ENCODE results near the gene BBOF1.
"Not testable (repeated sequence)": the region's sequence is repeated elsewhere in the genome, so short reads cannot be mapped to it uniquely, and the experiment has no call there.

Gene BBOF1

GRCh38 chr14:74018586-74019407, at the start of gene BBOF1, which contains the start of gene ENTPD5:
TSS of gene BBOF1 (plus strand) at chr14:74019349. CDS start at chr14:74019479, 130 bp downstream.
TSS of gene ENTPD5 (minus strand) at chr14:74019288. CDS start at chr14:73988102, 31,186 bp downstream.
- peak; percentile 60 for DNase-seq

- no peak for DNase-seq
Measured at GRCh38 chr14:73973497-73973896, 45.7 kb upstream of the BBOF1 start.

- DNase-seq = no peak
Measured at GRCh38 chr14:73976125-73976524, 43.0 kb upstream of the BBOF1 start.

DNA sequence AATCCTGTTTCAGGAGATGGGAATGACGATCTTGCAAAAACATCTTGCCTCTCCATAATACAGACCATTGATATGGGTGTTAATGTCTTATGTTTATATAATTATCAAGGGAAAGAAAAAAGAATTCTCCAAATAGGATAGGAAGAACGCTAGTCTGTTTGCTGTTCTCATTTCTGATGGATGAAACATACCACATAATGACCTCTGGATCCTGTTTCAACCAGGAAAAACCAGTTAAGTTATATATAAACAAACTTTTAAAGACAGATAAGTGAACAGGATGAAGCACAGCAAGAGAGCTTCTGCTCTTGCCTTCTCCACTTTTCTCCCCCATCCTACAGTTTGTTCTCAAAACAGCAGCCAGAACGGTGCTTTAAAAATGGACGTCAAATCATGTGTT, 41.3 kb upstream of the BBOF1 start:
- DNase-seq = no peak

DNA sequence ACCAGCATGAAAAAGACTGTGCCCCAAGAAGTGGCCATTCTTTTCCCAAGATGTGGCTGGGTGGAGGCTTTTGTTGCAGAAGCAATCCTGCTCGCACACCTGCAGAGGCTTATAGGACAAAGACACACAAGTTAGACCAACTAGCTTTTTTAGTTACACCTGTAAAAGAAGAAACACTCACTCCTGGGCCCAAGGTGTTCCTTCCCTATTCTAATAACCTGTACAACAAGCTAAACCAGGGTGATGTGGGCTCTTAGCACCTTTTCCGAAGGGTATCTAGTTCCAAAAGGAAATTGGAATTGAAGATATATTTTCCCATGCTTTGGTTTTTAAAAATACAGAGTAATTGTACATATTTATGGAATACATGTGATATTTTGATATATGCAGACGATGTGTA, 31.1 kb upstream of the BBOF1 start:
- no peak for DNase-seq

GRCh38 chr14:73988656-73989055, 30.5 kb upstream of the BBOF1 start:
- not testable (repeated sequence) for DNase-seq

DNA sequence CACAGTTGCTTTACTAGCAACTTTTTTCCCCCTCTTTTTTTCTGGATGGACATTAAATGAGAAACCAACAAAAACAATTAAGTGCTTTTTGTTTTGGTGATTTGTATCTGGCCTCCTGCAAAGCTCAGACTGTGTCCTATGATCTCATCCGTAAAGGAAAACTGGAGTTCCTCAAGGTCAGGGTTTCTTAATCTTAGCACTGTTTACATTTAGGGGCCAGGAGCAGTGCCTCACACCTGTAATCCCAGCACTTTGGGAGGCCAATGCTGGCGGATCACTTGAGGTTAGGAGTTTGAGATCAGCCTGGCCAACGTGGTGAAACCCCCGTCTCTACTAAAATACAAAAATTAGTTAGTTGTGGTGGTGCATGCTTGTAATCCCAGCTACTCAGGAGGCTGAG, 28.1 kb upstream of the BBOF1 start:
- no peak for DNase-seq

DNA sequence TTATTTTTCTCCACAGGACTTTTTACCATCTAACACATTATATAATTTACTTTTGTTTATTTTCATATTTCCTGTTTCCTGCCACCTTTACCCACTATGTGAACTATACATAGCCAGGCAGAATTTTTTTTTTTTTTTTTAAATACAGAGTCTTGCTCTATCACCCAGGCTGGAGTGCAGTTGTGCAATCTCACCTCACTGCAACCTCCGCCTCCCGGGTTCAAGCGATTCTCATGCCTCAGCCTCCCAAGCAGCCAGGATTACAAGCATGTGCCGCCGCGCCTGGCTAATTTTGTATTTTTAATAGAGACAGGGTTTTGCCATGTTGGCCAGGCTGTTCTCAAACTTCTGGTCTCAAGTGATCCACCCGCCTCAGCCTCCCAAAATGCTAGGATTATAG, 24.2 kb upstream of the BBOF1 start:
- not testable (repeated sequence) for DNase-seq

GRCh38 chr14:73995977-73996378, 23.2 kb upstream of the BBOF1 start:
- no peak for DNase-seq

- DNase-seq = no peak
Measured at GRCh38 chr14:73996731-73997107, 22.4 kb upstream of the BBOF1 start.

DNA sequence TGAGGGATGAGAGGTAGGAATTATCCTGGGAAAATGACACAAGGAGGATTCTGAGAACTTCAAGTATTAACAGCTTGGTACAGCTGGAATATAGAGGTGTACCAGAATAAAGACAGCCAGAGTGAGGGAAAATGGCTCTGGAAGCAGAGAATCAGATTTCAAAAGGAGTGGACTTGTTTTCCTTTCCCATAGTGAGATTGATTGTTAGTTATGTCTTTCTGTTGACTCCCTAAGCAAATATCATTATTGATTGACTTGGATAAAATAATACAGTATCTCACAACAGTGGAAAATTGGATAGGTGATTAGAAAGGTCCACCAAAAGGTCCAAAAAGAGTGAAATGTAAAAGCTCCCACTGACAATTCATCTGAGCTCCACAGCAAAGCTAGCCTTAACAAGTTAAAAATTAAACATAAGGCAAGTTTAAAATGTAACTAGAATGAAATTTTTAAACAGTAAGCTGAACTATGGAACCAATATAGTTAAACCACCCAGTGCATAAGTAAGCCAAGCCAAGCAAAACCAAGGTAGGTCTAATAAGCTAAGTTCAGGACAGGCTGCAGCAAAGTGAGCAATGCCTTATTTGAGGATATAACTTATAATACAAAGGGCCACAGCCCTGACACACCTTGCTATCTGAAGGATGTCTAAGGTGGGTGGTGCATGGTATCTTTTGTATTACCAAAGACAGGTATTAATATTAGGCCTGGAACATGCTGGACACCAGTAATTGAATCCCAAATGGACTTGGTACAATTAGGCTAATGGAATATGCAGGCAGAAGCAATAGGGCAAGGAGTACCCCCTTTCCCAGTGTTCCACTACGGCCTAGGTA, 21.8 kb upstream of the BBOF1 start:
- no peak for DNase-seq

- DNase-seq = no peak
Measured at GRCh38 chr14:73997944-73998447, 21.2 kb upstream of the BBOF1 start.

GRCh38 chr14:73998726-73999125, 20.4 kb upstream of the BBOF1 start:
- no peak for DNase-seq

- not testable (repeated sequence) for DNase-seq
Measured at GRCh38 chr14:74005664-74006063, 13.5 kb upstream of the BBOF1 start.

DNA sequence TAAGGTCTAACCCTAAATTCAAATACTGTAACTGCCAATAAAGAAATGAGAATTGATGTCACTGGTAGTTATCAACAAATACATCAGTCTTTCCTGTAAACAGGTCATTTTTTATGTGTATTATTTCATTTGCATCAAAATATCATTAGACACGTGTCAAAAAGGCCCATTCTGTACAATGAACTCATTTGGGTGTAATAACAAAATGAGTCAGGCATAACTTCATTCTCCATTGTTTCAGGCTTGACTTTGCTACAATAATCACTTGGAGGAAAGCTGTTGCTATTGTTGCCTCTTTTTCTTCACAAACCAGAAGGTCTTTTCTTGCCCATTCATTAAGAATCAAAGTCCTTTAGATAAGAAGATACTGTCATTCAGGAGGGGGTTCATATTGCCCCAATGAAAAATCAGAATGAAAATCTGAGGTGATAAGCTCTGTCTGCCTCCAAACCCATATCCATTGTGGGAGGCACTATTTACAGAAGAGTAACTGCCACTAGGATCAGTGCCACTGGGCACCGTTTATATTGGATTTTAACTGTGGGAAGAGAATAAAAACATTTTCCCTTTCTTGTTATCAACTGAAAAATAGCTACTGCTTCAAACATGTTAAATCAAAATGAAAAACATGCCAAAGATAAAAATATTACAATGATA, 10.2 kb upstream of the BBOF1 start:
- no peak for DNase-seq

DNA sequence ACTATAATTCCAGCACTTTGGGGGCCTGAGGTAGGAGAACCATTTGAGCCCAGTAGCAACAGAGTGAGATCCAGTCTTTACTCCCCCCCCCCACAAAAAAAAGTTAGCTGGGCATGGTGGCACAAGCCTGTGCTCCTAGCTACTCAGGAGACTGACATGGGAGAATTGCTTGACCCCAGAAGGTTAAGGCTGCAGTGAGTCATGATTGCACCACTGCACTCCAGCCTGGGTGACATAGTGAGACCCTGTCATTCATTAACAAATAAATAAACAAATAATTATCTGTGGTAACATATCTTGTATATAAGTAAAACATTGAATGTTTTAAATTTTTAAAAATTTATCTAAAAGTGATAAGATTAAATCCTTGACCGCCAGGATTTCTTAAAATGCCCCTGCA, 4.8 kb upstream of the BBOF1 start:
- DNase-seq = no peak

DNA sequence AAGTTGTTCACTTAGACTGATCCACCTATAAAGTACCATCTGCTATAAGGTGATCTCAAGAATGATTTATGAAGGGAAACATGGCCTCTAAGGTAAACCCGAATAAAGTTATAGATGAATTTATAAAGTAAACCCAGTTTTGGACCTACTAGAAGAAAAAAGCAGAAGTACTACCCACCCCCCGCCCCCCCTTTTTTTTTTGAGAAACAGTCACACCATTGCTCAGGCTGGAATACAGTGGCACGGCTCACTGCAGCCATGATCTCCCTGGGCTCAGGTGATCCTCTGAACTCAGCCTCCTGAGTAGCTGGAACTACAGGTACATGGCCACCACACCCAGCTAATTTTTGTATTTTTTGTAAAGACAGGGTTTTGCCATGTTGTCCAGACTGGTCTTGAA, 4.0 kb upstream of the BBOF1 start:
- no peak for DNase-seq

DNA sequence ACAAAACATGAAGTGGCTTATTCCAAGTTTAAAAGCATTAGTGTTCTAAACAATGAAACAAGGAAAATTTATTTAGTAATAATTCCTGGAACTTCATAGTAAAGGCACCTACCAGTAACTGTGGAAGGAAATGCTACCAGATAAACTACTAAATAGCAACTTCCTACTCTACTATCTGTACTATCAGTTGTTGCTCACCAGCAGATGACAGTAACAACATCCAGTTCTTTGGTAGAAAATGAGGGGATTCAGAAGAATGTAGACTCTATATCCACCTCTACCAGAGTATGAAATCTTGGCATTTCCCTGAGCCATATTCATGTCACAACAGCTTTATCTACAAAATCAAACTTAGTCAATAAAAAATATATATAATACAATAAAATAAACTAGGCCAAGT, 3.2 kb upstream of the BBOF1 start:
- no peak for DNase-seq

DNA sequence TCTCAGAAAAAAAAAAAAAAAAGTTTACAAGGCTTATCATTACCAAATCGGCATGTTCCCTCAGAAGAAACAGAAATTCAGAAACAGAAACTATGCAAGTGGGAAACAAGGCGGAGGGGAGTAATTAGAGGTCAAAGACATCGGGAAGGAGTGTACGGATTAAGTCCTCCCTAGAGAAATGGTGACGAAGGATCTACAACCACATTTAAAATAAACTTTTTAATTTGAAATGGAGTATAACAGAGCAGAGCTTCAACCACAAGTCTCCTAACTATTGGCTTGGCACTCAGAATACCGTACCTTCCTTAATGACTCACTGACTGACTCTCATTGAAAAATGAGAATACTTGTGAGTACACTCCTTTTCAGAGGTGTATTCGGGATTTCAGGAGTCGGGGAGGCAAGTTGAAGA, 969 bp upstream of the BBOF1 start:
- no peak for DNase-seq

GRCh38 chr14:74019408-74020137, 424 bp downstream of the BBOF1 start:
- no peak for DNase-seq

DNA sequence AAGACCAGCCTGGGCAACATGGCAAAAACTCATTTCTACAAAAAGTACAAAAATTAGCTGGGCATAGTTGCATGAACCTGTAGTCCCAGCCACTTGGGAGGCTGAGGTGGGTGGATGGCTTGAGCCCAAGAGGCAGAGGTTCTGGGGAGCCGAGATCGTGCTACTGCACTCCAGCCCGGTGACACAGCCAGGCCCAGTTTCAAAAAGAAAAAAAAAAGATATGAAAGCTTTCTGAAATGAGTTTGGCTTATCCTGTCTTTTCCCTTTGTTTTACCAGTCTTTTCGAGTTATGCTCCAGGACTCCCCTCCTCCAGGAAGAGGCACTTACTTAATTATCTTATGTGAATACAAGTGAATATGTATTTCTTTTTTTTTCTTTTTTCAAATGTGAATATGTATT, 3.2 kb downstream of the BBOF1 start:
- DNase-seq = no peak

DNA sequence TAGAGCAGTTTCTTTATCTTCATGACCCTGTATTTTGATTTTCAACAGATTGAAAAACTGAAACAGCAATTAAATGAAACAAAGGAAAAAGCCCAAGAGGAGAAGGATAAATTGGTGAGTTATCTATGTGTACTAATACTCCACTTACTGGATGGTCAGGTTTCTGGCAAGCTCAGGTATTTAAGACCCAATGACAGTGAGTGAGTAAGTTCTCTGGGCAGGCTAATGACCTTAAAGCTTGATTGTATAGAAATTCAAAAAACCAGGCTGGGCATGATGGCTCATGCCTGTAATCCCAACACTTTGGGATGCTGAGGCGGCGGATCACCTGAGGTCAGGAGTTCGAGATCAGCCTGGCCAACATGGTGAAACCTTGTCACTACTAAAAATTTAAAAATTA, 10.0 kb downstream of the BBOF1 start:
- DNase-seq = no peak

DNA sequence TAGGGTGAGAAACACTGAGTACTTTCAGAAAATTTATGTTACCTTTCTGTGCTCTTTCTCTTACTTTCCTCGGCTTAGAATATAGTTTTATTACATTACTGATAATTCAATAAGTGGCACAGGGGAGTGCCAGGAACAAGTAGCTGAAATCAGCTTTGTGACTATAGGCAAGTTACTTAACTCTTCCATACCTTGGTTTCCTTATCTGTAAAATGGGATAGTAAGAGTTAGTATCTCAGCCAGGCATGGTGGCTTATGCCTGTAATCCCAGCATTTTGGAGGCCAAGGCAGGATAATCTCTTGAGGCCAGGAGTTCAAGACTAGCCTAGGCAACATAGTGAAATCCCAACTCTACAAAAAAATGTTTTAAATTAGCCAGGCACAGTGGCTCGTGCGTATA, 15.4 kb downstream of the BBOF1 start:
- DNase-seq = no peak
